COLO668 (cell line): ENCODE results near the gene MIB1.

Experiments used
- DNase-seq: peaks from one replicate; lab custom pipeline; 2025; ENCODE audit not compliant: unreplicated experiment; lab: John Stamatoyannopoulos, UW

MIB1 gene

DNA sequence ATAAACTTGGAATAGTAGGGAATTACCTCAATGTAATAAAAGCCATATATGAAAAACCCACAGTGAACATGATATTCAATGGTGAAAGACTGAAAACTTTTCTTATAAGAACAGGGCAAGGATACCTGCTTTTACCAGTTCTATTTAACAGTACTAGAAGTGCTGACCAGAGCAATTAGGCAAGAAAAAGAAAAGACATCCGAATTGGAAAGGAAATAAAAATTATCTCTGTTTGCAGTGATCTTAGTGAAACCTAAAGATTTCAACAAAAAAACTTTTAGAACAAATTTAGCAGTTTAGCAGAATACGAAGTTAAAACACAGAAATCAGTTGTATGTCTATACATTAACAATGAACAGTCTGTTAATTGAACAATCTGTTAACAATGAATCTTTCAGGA lies 69.1 kb downstream of the MIB1 start:
- no peak for DNase-seq

GRCh38 chr18:21815101-21815500 lies 74.5 kb downstream of the MIB1 start:
- no peak for DNase-seq

GRCh38 chr18:21820033-21820810 lies 79.6 kb downstream of the MIB1 start:
- no peak for DNase-seq

GRCh38 chr18:21820811-21821143 lies 80.2 kb downstream of the MIB1 start:
- DNase-seq: no peak

GRCh38 chr18:21823848-21824247 lies 83.3 kb downstream of the MIB1 start:
- DNase-seq: no peak

DNA sequence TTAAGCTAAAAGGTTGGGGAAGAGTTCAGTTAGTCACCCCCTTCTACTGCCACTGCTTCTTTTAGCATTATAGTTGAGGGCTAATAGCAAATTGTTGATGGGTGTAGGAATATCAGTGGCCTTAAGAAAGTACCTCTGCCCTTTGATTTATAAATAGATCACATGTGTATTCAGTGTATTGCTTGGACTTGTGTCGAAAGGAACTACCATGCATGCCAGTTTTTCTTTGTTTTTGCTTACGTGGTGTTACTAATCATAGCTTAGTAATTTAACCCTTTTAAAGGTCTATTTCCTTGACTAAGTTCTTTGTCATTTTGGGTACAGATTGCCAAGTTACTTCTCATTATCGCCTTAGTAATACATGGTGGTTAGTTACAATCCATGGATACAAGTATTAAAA lies 85.6 kb downstream of the MIB1 start:
- DNase-seq: no peak

DNA sequence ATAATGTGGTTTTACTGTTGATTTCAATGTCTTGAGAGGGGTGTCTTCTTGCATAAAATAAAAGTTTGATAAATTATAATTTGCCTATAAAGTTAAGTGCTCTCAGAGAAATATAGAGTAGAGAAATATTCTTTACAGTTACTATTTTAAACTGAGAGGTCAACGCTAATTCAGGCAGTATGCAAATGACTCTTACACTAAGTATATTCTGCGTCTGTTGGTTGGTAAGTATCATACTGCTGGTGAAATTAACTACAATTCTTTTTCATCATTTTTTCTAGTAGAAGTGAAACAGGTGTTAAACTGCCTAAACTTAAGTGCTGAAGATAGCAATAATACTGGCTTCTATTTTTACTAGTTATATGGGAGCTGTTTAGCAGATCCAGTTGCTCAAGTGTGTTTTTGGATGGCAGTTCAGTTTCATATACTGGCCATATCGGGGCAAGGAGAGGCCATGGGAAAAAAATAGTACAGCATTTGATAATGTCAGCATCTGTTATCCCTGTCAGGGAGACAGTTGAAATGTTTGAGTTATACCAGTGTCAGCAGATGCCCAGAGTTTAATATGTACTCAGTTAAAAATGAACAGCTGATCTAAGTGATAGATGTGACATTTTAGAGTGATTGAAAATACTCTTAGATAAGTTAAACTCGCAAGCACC lies 86.2 kb downstream of the MIB1 start:
- no peak for DNase-seq

DNA sequence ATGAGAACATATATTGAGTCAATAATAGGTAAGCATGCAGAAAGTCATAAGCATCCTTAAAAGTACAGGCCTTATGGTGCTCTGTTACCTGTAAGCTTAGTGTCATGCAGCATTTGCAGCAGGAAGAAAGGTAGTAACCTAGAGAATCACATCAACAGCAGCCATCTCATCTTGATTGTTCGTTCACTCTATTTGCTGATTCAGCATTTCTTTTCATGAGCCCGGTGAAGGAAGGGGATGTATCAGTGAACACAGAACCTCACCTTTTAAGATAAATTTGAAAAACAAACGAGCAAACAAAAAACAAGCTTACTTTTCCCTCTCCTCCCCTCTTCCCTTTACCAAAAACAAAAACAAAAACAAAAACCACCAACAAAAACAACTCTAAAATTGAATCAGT lies 89.9 kb downstream of the MIB1 start:
- DNase-seq: no peak

GRCh38 chr18:21831413-21831831 lies 90.8 kb downstream of the MIB1 start:
- no peak for DNase-seq

- no peak for DNase-seq
These were observed 93.2 kb downstream of the MIB1 start for GRCh38 chr18:21833604-21834298.

GRCh38 chr18:21834299-21834660 lies 93.7 kb downstream of the MIB1 start:
- no peak for DNase-seq

DNA sequence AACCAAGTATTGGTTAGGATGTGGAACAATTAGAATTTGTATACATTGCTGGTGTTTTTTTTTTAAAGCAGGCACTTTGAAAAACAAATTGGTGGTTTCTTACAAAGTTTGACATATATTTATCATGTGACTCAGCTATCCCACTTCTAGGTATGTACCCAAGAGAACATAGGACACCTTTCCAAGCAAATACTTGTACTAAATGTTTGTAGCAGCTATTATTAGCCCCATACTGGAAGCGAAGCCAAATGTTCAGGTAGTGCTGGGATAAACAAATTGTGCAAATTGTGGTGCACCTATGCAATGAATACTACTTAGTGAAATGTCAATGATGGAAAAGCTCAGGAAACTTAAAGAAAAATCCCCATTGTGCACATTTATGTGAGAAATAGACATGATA lies 101.0 kb downstream of the MIB1 start:
- no peak for DNase-seq

DNA sequence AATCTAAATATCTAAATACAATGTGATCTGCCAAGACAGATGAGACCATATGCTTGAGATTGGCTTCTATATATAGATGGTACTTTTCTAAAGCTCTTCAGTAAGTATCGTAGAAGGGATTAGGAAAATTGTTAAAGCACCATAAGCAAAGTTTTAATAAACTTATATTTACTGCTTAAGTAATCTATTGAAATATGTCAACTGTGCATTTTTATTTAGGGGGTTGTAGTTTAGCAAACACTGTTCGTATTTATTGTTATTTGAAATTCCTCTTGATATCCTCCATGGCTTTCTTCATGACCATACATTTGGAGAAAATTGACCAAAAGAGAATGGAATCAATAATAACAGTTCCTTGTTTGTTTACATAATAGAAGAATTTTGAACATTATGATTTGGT lies 102.7 kb downstream of the MIB1 start:
- DNase-seq: no peak

- no peak for DNase-seq
These were observed 110.9 kb downstream of the MIB1 start for GRCh38 chr18:21851327-21851961.

GRCh38 chr18:21853016-21853415 lies 112.4 kb downstream of the MIB1 start:
- no peak for DNase-seq

DNA sequence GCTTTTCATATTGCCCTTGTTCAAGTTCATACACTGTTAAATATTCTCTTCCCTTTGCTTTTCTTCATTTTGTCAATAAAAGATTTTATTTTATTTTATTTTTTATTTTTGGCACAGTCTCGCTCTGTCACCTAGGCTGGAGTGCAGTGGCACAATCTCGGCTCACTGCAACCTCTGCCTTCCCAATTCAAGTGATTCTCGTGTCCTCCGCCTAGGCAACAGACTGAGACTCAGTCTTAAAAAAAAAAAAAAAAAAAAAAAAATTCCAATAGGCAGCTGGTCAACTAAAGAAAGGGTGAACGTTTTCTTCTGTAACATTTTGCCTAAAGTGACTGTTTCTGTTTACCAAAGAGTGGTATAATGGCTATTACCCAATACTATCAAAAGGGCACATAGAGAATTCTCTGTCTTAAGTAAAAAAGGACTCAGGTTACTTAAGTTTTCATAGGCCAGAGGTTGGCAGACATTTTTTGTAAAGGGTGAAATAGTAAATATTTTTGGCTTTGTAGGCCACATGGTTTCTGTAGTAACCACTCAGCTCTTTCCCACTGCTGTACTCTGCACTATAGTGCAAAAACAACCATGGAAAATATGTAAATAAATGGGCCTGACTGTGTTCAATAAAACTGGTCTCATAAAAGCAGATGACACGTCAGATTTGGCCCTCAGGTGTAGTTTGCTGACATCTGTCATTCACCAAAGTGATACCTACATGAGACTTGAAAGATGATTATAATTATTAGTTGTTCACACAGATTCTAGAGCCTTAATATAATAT lies 113.4 kb downstream of the MIB1 start:
- DNase-seq: no peak

DNA sequence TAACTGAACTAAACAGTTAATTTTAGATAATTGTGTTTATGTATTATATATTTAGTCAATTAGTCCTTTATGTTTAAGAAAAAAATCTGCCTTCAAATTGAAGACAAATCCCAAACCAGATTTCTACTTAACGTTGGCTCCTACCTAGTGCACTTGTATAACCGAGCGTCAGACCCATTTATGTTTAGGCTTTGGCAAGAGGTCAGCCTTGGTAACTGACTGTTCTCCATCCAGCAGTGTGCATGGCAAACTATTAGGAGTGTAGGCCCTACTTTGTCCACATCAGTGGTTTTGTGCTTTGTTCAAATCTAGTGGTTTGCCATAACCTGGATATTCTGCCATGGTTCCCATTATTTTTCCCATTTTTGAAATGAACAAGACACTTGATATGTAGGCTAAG lies 114.8 kb downstream of the MIB1 start:
- no peak for DNase-seq

GRCh38 chr18:21857871-21858270 lies 117.3 kb downstream of the MIB1 start:
- no peak for DNase-seq

DNA sequence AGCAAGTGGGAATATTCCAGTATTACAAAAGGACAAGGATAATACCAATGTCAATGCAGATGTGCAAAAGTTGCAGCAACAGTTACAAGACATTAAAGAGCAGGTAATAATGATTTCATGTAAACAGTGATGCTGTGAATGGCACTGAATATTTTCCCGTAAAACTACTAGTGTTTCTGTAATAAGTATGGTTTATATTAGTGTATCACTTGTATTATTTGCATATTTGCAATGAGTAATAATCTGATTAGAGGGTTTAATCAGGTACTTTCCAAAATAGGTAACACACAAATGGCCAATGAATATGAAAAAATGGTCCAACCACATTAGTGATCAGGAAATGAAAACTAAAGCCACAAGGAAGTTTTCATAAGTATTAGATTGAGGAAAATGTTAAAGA lies 118.0 kb downstream of the MIB1 start:
- DNase-seq: no peak

DNA sequence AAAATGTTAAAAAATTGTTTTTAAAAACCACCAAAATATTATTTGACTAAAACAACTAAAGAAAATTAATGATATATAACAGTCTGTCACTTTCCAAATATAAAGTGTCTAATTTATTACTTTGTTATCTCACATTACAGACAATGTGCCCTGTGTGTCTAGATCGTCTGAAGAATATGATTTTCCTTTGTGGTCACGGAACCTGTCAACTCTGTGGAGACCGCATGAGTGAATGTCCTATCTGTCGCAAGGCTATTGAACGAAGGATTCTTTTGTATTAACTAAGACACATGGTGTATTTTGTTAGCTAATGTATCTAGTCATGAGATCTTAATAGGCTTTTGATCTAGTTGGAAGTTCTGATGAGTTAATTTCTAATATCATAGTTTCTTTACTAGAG lies 123.8 kb downstream of the MIB1 start:
- DNase-seq: no peak

GRCh38 chr18:21865043-21865442 lies 124.5 kb downstream of the MIB1 start:
- DNase-seq: no peak
